Measurements from ENCODE around the gene NUBP1.

- TF ChIP-seq, protein P1, sequence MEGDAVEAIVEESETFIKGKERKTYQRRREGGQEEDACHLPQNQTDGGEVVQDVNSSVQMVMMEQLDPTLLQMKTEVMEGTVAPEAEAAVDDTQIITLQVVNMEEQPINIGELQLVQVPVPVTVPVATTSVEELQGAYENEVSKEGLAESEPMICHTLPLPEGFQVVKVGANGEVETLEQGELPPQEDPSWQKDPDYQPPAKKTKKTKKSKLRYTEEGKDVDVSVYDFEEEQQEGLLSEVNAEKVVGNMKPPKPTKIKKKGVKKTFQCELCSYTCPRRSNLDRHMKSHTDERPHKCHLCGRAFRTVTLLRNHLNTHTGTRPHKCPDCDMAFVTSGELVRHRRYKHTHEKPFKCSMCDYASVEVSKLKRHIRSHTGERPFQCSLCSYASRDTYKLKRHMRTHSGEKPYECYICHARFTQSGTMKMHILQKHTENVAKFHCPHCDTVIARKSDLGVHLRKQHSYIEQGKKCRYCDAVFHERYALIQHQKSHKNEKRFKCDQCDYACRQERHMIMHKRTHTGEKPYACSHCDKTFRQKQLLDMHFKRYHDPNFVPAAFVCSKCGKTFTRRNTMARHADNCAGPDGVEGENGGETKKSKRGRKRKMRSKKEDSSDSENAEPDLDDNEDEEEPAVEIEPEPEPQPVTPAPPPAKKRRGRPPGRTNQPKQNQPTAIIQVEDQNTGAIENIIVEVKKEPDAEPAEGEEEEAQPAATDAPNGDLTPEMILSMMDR (conservative IDR thresholded peaks at IDR 0.05), result no peak
- no peak for TF ChIP-seq ZFX (IDR thresholded peaks at IDR 0.05)
Observed at GRCh38 chr16:10741844-10742243, 1.8 kb upstream of the NUBP1 start.
